Transverse colon (tissue), 4 donors: Measurements from ENCODE around the gene TRIM44. TPM values are rescaled to one million over a fixed set of nuclear protein-coding genes. Genes with fewer than 3 reads are reported as not detected.

Experiments
- DNase-seq: peaks from one replicate; pipeline ENCODE4 v3.0.0-alpha.2; 2019
- H3K27ac ChIP-seq, 4 donors: fragments of 200-600 bp; sonication (generic); 2 replicates each; pipeline ENCODE4 v1.5.1; 2016 to 2018; ENCODE audit warnings: inconsistent platforms in 4 of 4
- H3K27me3 ChIP-seq: fragments of 200-600 bp; sonication (generic); 2 replicates; pipeline ENCODE4 v1.5.1; 2017; ENCODE audit warnings: inconsistent platforms
- H3K36me3 ChIP-seq, 4 donors: fragments of 200-600 bp; sonication (generic); 2 replicates each; pipeline ENCODE4 v1.5.1; 2017 to 2019; ENCODE audit warnings: inconsistent platforms in 4 of 4
- H3K4me1 ChIP-seq, 4 donors: fragments of 200-600 bp; sonication (generic); 2 replicates each; pipeline ENCODE4 v1.5.1; 2017 to 2020; ENCODE audit warnings: inconsistent platforms in 4 of 4
- H3K4me3 ChIP-seq, 4 donors: fragments of 200-600 bp; sonication (generic); 1 replicate in 1 of 4; 2 replicates in 3 of 4; pipeline versions ENCODE4 v1.5.1 to v1.6.1; 2017 to 2019; ENCODE audit warnings: inconsistent platforms in 4 of 4
- H3K9me3 ChIP-seq, 2 donors: fragments of 200-600 bp; sonication (generic); 2 replicates each; pipeline ENCODE4 v1.5.1; 2017 to 2019; ENCODE audit warnings: inconsistent platforms in 2 of 2
- EP300 ChIP-seq: sonication (generic); formaldehyde crosslinking; IDR thresholded peaks from one replicate; pipeline ENCODE4 v1.6.1; 2017; ENCODE audit warnings: antibody characterized with exemption, low read depth
- POLR2A ChIP-seq: fragments of 450-650 bp; IDR thresholded peaks from one replicate; pipeline ENCODE4 v1.6.1; 2016; ENCODE audit warnings: antibody characterized with exemption, mild to moderate bottlenecking, moderate library complexity
- POLR2AphosphoS5 ChIP-seq, 3 donors: sonication (generic); formaldehyde crosslinking; IDR thresholded peaks; one replicate each; pipeline ENCODE4 v1.6.1; 2016; ENCODE audit warnings: antibody characterized with exemption in 3 of 3
- WGBS, 2 donors: methylation state at CpG; one replicate each; pipeline ENCODE4 v1.1.5; 2018; ENCODE audit warnings: low coverage in 1 of 2; 5-methylcytosine and 5-hydroxymethylcytosine counted together
- in situ Hi-C, 4 donors: fragments of 200-750 bp; cut with MboI; loops; one replicate each; pipeline versions ENCODE4 v1.15.0 to v1.15.1; 2017; ENCODE audit warnings: low sequenced_read_pairs in 3 of 4, low pct_ligation_motif_present in 1 of 4, low pct_unique_long_range_greater_than_20kb in 1 of 4
- intact Hi-C: fragments of 100-400 bp; cut with DNase I; formaldehyde crosslinking; loops from one replicate; pipeline ENCODE4 v1.15.1; 2023; ENCODE audit warnings: low total_unique reads
- total RNA-seq, 4 donors: library from RNA; depleted of rRNA; stranded (reverse); fragments of >200 nt; gene quantifications; one replicate each; pipeline ENCODE4 v1.1.0, GENCODE V29; 2016
- TF ChIP-seq, protein P1 (sequence below), 5 experiments: fragments of 200-600 bp in 3 of 5; fragments of 450-650 bp in 2 of 5; sonication (generic) in 3 of 5; IDR thresholded peaks; 1 replicate in 2 of 5; 2 replicates in 3 of 5; pipeline ENCODE4 v1.5.1; 2016 to 2017; ENCODE audit warnings: antibody characterized with exemption in 5 of 5, inconsistent platforms in 3 of 5, mild to moderate bottlenecking in 2 of 5, moderate library complexity in 1 of 5

TRIM44 gene
- total RNA-seq, 4 donors from 2014 or later = 17.9 to 93.9 (median 37.5) TPM

DNA sequence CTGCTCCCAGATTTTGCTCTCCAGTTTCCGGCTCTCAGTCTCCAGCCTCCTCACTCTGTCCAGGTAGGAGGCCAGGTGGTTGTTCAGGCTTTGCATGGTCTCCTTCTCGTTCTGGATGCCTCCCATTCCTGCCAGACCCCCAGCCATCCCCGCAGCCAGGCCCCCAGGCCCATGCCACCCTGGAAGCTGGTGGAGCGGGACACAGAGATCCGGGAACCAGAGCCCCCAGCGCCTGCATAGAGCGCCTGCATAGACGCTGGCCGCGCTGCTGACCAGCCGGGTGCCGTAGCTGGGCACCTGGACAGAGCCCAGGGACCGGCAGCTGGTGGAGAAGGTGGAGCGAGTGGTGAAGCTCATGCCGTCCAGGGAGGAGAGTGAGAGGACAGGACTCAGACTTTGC is 198.6 kb downstream of the TRIM44 start:
- no peak overlapping the region for H3K4me3 ChIP-seq
- H3K27ac ChIP-seq = no peak overlapping the region
- no peak for DNase-seq
- no peaks in the 10 kb centered on the region for H3K27me3 ChIP-seq
- intact Hi-C loops (no loop called here), in situ Hi-C loops (no loop called here)
- no peaks in the 10 kb centered on the region for H3K4me1 ChIP-seq
- TF ChIP-seq POLR2A (no peak), EP300 (no peak), POLR2AphosphoS5 (IDR thresholded peaks at IDR 0.05) (no peak)
- TF ChIP-seq, protein P1, sequence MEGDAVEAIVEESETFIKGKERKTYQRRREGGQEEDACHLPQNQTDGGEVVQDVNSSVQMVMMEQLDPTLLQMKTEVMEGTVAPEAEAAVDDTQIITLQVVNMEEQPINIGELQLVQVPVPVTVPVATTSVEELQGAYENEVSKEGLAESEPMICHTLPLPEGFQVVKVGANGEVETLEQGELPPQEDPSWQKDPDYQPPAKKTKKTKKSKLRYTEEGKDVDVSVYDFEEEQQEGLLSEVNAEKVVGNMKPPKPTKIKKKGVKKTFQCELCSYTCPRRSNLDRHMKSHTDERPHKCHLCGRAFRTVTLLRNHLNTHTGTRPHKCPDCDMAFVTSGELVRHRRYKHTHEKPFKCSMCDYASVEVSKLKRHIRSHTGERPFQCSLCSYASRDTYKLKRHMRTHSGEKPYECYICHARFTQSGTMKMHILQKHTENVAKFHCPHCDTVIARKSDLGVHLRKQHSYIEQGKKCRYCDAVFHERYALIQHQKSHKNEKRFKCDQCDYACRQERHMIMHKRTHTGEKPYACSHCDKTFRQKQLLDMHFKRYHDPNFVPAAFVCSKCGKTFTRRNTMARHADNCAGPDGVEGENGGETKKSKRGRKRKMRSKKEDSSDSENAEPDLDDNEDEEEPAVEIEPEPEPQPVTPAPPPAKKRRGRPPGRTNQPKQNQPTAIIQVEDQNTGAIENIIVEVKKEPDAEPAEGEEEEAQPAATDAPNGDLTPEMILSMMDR (IDR thresholded peaks at IDR 0.05) = no peak
- no peaks in the 10 kb centered on the region for H3K9me3 ChIP-seq
- no peaks in the 10 kb centered on the region for H3K36me3 ChIP-seq
- WGBS, 2 donors = 95% methylated on average over 14 of the region's 15 CpGs; no CpG with 5 or more reads in 1 of the 2 donors

DNA sequence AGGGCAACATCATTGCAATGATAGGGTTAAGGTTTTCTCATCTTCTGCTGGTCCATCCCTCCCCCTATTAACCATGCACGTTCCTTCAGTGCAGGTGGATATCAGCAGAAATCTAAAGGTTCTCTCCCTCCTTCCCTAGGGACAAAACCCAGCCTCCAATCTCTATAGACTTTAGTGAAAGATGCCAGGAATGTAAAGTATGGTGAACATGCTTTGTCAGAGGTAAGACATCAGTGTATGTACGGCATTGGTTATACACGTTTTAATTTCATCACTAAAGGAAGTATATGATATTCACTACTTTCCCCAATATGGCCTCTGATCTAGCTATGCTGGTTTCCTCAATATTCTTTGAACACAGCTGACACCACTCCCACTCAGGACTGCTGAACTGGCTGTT is 200.1 kb downstream of the TRIM44 start:
- in situ Hi-C loops (no loop called here), intact Hi-C loops (no loop called here)
- Histone ChIP-seq H3K36me3 (no peaks in the 10 kb centered on the region), H3K4me1 (no peaks in the 10 kb centered on the region), H3K27ac (no peak overlapping the region), H3K9me3 (no peaks in the 10 kb centered on the region), H3K4me3 (no peak overlapping the region), H3K27me3 (no peaks in the 10 kb centered on the region)
- no peak for TF ChIP-seq POLR2AphosphoS5 (IDR thresholded peaks at IDR 0.05)
- TF ChIP-seq, protein P1 (IDR thresholded peaks at IDR 0.05) = no peak
- no peak for TF ChIP-seq POLR2A
- no peak for TF ChIP-seq EP300
- no peak for DNase-seq
- WGBS, 2 donors = 41 to 86% methylated on average over 2 to 3 of the region's 3 CpGs

DNA sequence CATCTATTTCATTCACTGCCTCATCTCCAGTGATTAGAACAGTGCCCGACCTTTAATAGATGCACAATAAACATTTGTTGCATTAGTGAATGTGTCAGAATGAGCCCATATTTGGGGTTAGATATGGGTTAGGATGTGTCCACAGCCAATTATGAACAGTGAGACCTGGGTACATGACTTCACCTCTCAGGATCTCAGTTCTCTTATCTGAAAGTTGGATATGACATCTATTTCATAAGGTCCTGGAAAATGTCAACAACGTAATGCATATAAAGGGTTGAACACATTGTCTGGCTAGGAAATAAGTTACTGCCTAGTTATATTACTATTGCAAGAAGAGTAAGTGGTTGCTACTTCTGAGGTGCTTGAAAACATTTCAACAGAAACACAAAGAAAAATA is 201.6 kb downstream of the TRIM44 start:
- WGBS, 2 donors = 88 to 94% methylated on average over 2 of the region's 2 CpGs
- Histone ChIP-seq H3K4me1 (no peaks in the 10 kb centered on the region), H3K27me3 (no peaks in the 10 kb centered on the region), H3K27ac (no peak overlapping the region), H3K36me3 (no peaks in the 10 kb centered on the region), H3K9me3 (peaks cover 10 to 11% of the 10 kb centered on the region in 2 donors), H3K4me3 (no peak overlapping the region)
- DNase-seq = no peak
- in situ Hi-C loops (no loop called here), intact Hi-C loops (no loop called here)
- TF ChIP-seq EP300 = no peak
- no peak for TF ChIP-seq POLR2A

DNA sequence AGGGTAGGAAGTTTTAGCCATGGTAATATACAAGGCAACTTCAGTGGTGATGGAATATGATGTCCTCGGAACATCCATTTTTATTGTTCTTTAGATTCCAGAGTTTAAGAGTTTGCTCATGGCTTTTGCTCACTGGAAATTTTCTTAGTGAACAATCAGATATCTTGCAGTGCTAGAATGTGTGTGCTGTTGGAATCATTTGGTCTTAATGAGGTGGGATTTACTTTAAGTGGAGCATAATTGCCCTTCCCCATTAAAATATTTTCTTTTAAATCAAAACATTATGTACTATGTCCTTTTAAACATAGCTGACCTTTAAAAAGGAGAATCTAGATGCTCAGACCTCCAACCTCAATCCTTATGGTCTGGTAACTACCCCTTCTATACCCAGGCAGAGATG is 204.0 kb downstream of the TRIM44 start:
- intact Hi-C loops = no loop called here
- H3K4me3 ChIP-seq = no peak overlapping the region
- H3K9me3 ChIP-seq = peaks cover 12 to 13% of the 10 kb centered on the region in 2 donors
- no peaks in the 10 kb centered on the region for H3K36me3 ChIP-seq
- no peak for DNase-seq
- TF ChIP-seq EP300 = no peak
- TF ChIP-seq POLR2A = no peak
- TF ChIP-seq POLR2AphosphoS5 (IDR thresholded peaks at IDR 0.05) = no peak
- TF ChIP-seq, protein P1 (IDR thresholded peaks at IDR 0.05) = no peak
- no peak overlapping the region for H3K27ac ChIP-seq
- in situ Hi-C loops = no loop called here
- no peaks in the 10 kb centered on the region for H3K4me1 ChIP-seq
- WGBS, 2 donors = 91 to 97% methylated on average over 1 of the region's 1 CpG
- no peaks in the 10 kb centered on the region for H3K27me3 ChIP-seq

Other genes starting within 250 kb of the TRIM44 start
- gene SLC1A2, start 243.2 kb upstream of the TRIM44 start, total RNA-seq = under 1 TPM in 3 of 4 donors, not detected in 1; 0.27 to 0.80 (median 0.79) TPM
- gene PAMR1, start 137.2 kb upstream of the TRIM44 start, total RNA-seq = 10 to 100 TPM in 2 of 4 donors, 1 to 10 TPM in 2; 4.0 to 13.5 (median 10.4) TPM
- 1 to 10 TPM in 1 of 4 donors, under 1 TPM in 2, not detected in 1; 0.14 to 2.6 (median 0.64) TPM for gene FJX1, start 44.3 kb upstream of the TRIM44 start, total RNA-seq